Heart right ventricle (tissue), 16 donors: ENCODE data around the gene LAMA2. TPM values are rescaled to one million over a fixed set of nuclear protein-coding genes. Genes with fewer than 3 reads are reported as not detected.

Experiments
- ATAC-seq, 8 donors: fragments of 200-7000 bp; cut with Tn5 transposase; one replicate each; pipeline ENCODE4 v1.9.1; 2020; ENCODE audit warnings: mild to moderate bottlenecking in 8 of 8, moderate library complexity in 8 of 8, moderate number of reproducible peaks in 1 of 8
- DNase-seq, 2 donors: peaks; one replicate each; pipeline ENCODE4 v3.0.0-alpha.2; 2020
- H3K27ac ChIP-seq, 10 donors: fragments of 200-600 bp; sonication (generic) in 2 of 10; one replicate each; pipeline versions ENCODE4 v1.5.0 to v1.8.0; 2020 to 2022; ENCODE audit warnings: mild to moderate bottlenecking in 3 of 10
- H3K27me3 ChIP-seq, 7 donors: fragments of 200-600 bp; one replicate each; pipeline ENCODE4 v1.8.0; 2021 to 2022; ENCODE audit warnings: mild to moderate bottlenecking in 2 of 7
- H3K36me3 ChIP-seq, 9 donors: fragments of 200-600 bp; sonication (generic) in 1 of 9; one replicate each; pipeline versions ENCODE4 v1.5.0 to v1.8.0; 2020 to 2022; ENCODE audit warnings: mild to moderate bottlenecking in 2 of 9
- H3K4me1 ChIP-seq, 9 donors: fragments of 200-600 bp; sonication (generic) in 1 of 9; one replicate each; pipeline versions ENCODE4 v1.5.0 to v1.8.0; 2020 to 2022; ENCODE audit warnings: mild to moderate bottlenecking in 4 of 9
- H3K4me3 ChIP-seq, 10 donors: fragments of 200-600 bp; sonication (generic) in 2 of 10; one replicate each; pipeline versions ENCODE4 v1.5.0 to v1.8.0; 2020 to 2022; ENCODE audit warnings: mild to moderate bottlenecking in 7 of 10, moderate library complexity in 2 of 10
- H3K9me3 ChIP-seq, 11 donors: fragments of 200-600 bp in 10 of 11; sonication (generic) in 2 of 11; one replicate each; pipeline versions ENCODE4 v1.5.0 to v1.8.0; 2013 to 2022; ENCODE audit warnings: mild to moderate bottlenecking in 2 of 11, control low read depth in 1 of 11, moderate library complexity in 1 of 11
- WGBS, 2 donors: extraction: QIAGEN DNeasy Blood & Tissue Kit; methylation state at CpG; one replicate each; pipeline ENCODE4 v1.1.7; 2013; ENCODE audit warnings: inconsistent platforms in 1 of 2; 5-methylcytosine and 5-hydroxymethylcytosine counted together
- intact Hi-C, 10 donors: fragments of 100-400 bp; cut with DNase I; formaldehyde crosslinking; loops; one replicate each; pipeline versions ENCODE4 v1.11.1 to v1.14.2; 2022
- polyA plus RNA-seq, 2 donors: library from polyadenylated mRNA; stranded (reverse); fragments of 200-250 nt; gene quantifications; one replicate each; pipeline ENCODE4 v1.2.3, GENCODE V29; 2013
- total RNA-seq, 10 donors: library from RNA; stranded (reverse); fragmentation: NEBNext Ultra II Directional in 3 of 10; extraction: Animal tissue kit (Norgen Biotek cat#: 25700) in 3 of 10; gene quantifications; one replicate each; pipeline versions ENCODE4 v1.2.1 to v1.2.4, GENCODE V29; 2021 to 2023
- TF ChIP-seq, protein P1 (sequence below), 9 donors: fragments of 200-600 bp; sonication (generic) in 2 of 9; IDR thresholded peaks; one replicate each; pipeline versions ENCODE4 v1.5.0 to v1.8.0; 2021 to 2022; ENCODE audit warnings: antibody characterized with exemption in 9 of 9, mild to moderate bottlenecking in 5 of 9, moderate library complexity in 1 of 9
- donor health status: Arrhythmogenic right ventricular cardiomyopathy.
- donor health status: ischemic (EF 13 %, LVEDD 7.1; RV severe dilation, severe dysfunction).
- donor health status: healthy with polysubstance abuse.
- donor health status: DM: no; HTN: yes; CAD: no.
- donor health status: DM: no; HTN: no; CAD: no.
- donor health status: ischemic (EF 25% LVEDD 6.9; RV normal size, moderate dysfunction).
- donor health status: ischemic (EF 25% LVEDD 5.7; RV mildly dilated, moderate dysfunction).
- donor health status: healthy.
- donor health status: DM: yes; HTN: yes; CAD: no.
- donor health status: Ischemic cardiomyopathy.
- donor health status: ischemic (EF 35%, LVEDD 5.7; RV mildly dilated, moderate dysfunction).
- donor health status: nonischemic (EF 11% LVEDD 7.7; RV severe dilation, severe dysfunction).
- donor health status: DM: yes; HTN: yes; CAD: no.
- donor health status: PGD.
- donor health status: ischemic (EF 29% LVEDD 5.4; RV normal size, mild dysfunction).
- donor health status: nonischemic (EF 23%, LVEDD 6.1; RV moderate dilation, normal function).

Gene LAMA2
- total and polyA plus RNA-seq, 12 donors, result 31.1 to 293 (median 223) TPM

DNA sequence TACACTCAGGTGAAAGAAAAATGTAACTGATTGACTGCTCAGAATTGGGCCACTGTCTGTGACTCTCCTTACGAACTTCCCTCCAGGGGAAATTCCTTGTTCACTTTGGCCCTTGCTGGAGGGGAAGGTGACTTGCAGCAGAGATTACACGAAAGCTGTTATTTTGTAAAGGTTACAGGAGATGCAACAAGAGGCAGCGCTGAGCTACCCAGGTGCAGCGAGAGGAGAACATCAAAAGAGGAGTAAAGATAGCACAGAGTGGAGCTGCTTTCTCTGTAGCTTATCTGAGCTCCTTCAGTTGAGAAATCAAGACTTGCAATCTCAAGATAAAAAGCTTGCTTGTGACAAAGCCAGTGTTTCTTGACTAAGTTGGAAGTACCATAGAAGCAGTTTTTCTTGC lies 682.4 kb downstream of the LAMA2 start:
- DNase-seq (no peak), ATAC-seq (no peak)
- no peaks in the 10 kb centered on the region for H3K36me3 ChIP-seq
- no peak overlapping the region for H3K27ac ChIP-seq
- H3K27me3 ChIP-seq, result no peaks in the 10 kb centered on the region
- TF ChIP-seq, protein P1, sequence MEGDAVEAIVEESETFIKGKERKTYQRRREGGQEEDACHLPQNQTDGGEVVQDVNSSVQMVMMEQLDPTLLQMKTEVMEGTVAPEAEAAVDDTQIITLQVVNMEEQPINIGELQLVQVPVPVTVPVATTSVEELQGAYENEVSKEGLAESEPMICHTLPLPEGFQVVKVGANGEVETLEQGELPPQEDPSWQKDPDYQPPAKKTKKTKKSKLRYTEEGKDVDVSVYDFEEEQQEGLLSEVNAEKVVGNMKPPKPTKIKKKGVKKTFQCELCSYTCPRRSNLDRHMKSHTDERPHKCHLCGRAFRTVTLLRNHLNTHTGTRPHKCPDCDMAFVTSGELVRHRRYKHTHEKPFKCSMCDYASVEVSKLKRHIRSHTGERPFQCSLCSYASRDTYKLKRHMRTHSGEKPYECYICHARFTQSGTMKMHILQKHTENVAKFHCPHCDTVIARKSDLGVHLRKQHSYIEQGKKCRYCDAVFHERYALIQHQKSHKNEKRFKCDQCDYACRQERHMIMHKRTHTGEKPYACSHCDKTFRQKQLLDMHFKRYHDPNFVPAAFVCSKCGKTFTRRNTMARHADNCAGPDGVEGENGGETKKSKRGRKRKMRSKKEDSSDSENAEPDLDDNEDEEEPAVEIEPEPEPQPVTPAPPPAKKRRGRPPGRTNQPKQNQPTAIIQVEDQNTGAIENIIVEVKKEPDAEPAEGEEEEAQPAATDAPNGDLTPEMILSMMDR (IDR thresholded peaks at IDR 0.05), result no peak
- no peaks in the 10 kb centered on the region for H3K4me1 ChIP-seq
- WGBS, 2 donors, result 88 to 93% methylated on average over 4 of the region's 4 CpGs
- no peak overlapping the region for H3K4me3 ChIP-seq
- intact Hi-C loops, result loop anchor here in 2 of 10 donors (5.0 kb wide), 1 partner anchor 63 kb away; no protein-coding TSS in a partner anchor
- peaks cover 0 to 2% (median 0%) of the 10 kb centered on the region in 11 donors for H3K9me3 ChIP-seq

GRCh38 chr6:129565811-129566210 lies 682.9 kb downstream of the LAMA2 start:
- no peak overlapping the region for H3K27ac ChIP-seq
- no peak overlapping the region for H3K4me3 ChIP-seq
- ATAC-seq, result no peak
- no peaks in the 10 kb centered on the region for H3K4me1 ChIP-seq
- no peak for DNase-seq
- WGBS, 2 donors, result 65 to 67% methylated on average over 2 of the region's 2 CpGs
- no peaks in the 10 kb centered on the region for H3K36me3 ChIP-seq
- peaks cover 0 to 7% (median 0%) of the 10 kb centered on the region in 11 donors for H3K9me3 ChIP-seq
- TF ChIP-seq, protein P1 (IDR thresholded peaks at IDR 0.05), result no peak
- no peaks in the 10 kb centered on the region for H3K27me3 ChIP-seq
- intact Hi-C loops, result loop anchor here in 2 of 10 donors (5.0 kb wide), 1 partner anchor 64 kb away; no protein-coding TSS in a partner anchor
